Activated CD8-positive, alpha-beta memory T cell treated with anti-CD3 and anti-CD28 coated beads, Interleukin-2, amount 10 ng/mL, durations not matched to agents 7 days and 5 days (primary cell): ENCODE measurements around the gene ZC3H10. TPM values are rescaled to one million over a fixed set of nuclear protein-coding genes. Genes with fewer than 3 reads are reported as not detected.
A peak's percentile ranks its signal among the peaks of the same experiment; 100 is the strongest.
"Not testable (repeated sequence)": the region's sequence is repeated elsewhere in the genome, so short reads cannot be mapped to it uniquely, and the experiment has no call there.

Experiments used
- ATAC-seq: fragments of 150-1000 bp; cut with Tn5 transposase; one replicate; pipeline ENCODE4 v1.10.0; 2021; ENCODE audit warnings: moderate library complexity
- CTCF ChIA-PET: fragments of 350-600 bp; sonication (Branson Sonifier 250); formaldehyde crosslinking; loops from one replicate; lab custom pipeline; 2021; ENCODE audit warnings: antibody characterized with exemption; lab: Charles Lee
- DNase-seq: peaks from one replicate; pipeline ENCODE4 v3.0.0-alpha.2; 2020
- H3K27ac Mint-ChIP-seq: one replicate; pipeline ENCODE4 v1.8.0; 2021; ENCODE audit warnings: mild to moderate bottlenecking, mixed read lengths
- H3K27me3 Mint-ChIP-seq: one replicate; pipeline ENCODE4 v1.8.0; 2021; ENCODE audit warnings: mixed read lengths
- H3K36me3 Mint-ChIP-seq: one replicate; pipeline ENCODE4 v1.8.0; 2021; ENCODE audit warnings: mild to moderate bottlenecking, mixed read lengths
- H3K4me1 Mint-ChIP-seq: one replicate; pipeline ENCODE4 v1.8.0; 2021; ENCODE audit warnings: mixed read lengths
- H3K4me3 Mint-ChIP-seq: one replicate; pipeline ENCODE4 v1.8.0; 2021; ENCODE audit warnings: mild to moderate bottlenecking, moderate library complexity, mixed read lengths
- H3K9me3 Mint-ChIP-seq: one replicate; pipeline ENCODE4 v1.8.0; 2022; ENCODE audit warnings: low read depth, mixed read lengths
- total RNA-seq, 2 experiments: library from RNA; stranded (reverse); gene quantifications; one replicate each; pipeline ENCODE4 v1.2.3, GENCODE V29; 2021

ZC3H10 gene
- total RNA-seq, 2 experiments from 2014 or later, result 10.3 to 11.7 TPM

DNA sequence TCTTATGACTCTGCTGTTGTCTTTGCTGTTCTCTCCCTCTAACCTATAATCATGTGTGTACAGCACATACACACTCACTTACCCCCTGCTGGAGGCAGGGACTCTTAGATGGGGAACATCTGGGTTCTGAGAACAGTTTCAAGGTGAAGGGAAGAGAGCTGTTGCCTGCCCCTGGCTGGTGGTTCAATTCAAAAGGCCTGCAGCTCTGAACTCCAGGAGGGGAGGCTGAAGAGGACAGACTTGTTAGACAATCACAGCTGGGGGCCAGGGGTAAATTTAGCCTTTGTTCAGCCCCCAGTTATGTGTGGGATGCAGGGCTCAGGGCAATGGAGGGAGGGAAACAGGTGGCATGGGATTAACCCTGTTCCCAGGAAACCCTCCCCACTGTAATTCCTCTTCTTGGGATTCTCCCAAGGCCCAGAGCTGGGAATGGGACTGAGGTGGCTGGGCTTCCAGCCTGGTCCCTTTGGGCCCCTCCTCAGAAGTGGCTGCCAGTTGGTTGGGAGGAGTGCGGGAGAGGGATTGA lies 36.2 kb downstream of the ZC3H10 start:
- no peak for ATAC-seq
- Mint-ChIP-seq H3K27me3 (no peaks in the 10 kb centered on the region), H3K9me3 (no peaks in the 10 kb centered on the region), H3K36me3 (peaks cover 20% of the 10 kb centered on the region), H3K4me3 (no peak overlapping the region), H3K4me1 (peaks cover 47% of the 10 kb centered on the region), H3K27ac (peak overlapping the region; percentile 45)
- no peak for DNase-seq
- CTCF ChIA-PET, result interaction anchor here (0.8 to 3.3 kb wide), 6 partner anchors 9 to 35 kb away, joined by 3 to 19 read pairs (median 4); partner anchors contain the start of genes ESYT1 and SMARCC2

- H3K27ac Mint-ChIP-seq, result peak overlapping the region; percentile 9
- H3K4me3 Mint-ChIP-seq, result no peak overlapping the region
- no peak for ATAC-seq
Measured at GRCh38 chr12:56154818-56155217, 36.8 kb downstream of the ZC3H10 start.

GRCh38 chr12:56155256-56155845 lies 37.3 kb downstream of the ZC3H10 start:
- Mint-ChIP-seq H3K9me3 (no peaks in the 10 kb centered on the region), H3K4me1 (peaks cover 52% of the 10 kb centered on the region), H3K27me3 (no peaks in the 10 kb centered on the region), H3K36me3 (peaks cover 30% of the 10 kb centered on the region), H3K27ac (peak overlapping the region; percentile 14), H3K4me3 (no peak overlapping the region)
- CTCF ChIA-PET, result interaction anchor here (0.8 to 3.3 kb wide), 7 partner anchors 8 to 37 kb away, joined by 3 to 19 read pairs (median 5); partner anchors contain the start of genes ESYT1, SMARCC2 and ZC3H10
- ATAC-seq (no peak), DNase-seq (no peak)

More at GRCh38 chr12:56154818-56155217, 36.8 kb downstream of the ZC3H10 start:
- Mint-ChIP-seq H3K4me1 (peaks cover 50% of the 10 kb centered on the region), H3K36me3 (peaks cover 25% of the 10 kb centered on the region), H3K27me3 (no peaks in the 10 kb centered on the region), H3K9me3 (no peaks in the 10 kb centered on the region)
- no peak for DNase-seq
- CTCF ChIA-PET, result interaction anchor here (0.8 to 3.3 kb wide), 7 partner anchors 8 to 36 kb away, joined by 3 to 19 read pairs (median 5); partner anchors contain the start of genes ESYT1, SMARCC2 and ZC3H10

- CTCF ChIA-PET, result interaction anchor here (0.7 to 3.3 kb wide), 4 partner anchors 27 to 38 kb away, joined by 3 to 15 read pairs (median 6); partner anchors contain the start of genes ESYT1, SMARCC2 and ZC3H10
- Mint-ChIP-seq H3K4me1 (peaks cover 52% of the 10 kb centered on the region), H3K4me3 (peak overlapping the region; percentile 94), H3K36me3 (peaks cover 41% of the 10 kb centered on the region), H3K27ac (peak overlapping the region; percentile 96)
- H3K27me3 Mint-ChIP-seq, H3K9me3 Mint-ChIP-seq, ATAC-seq, DNase-seq: not testable (repeated sequence)
Measured at GRCh38 chr12:56156464-56157200, 38.6 kb downstream of the ZC3H10 start.

GRCh38 chr12:56157201-56158028 lies 39.3 kb downstream of the ZC3H10 start:
- peaks cover 55% of the 10 kb centered on the region for H3K4me1 Mint-ChIP-seq
- no peaks in the 10 kb centered on the region for H3K9me3 Mint-ChIP-seq
- H3K36me3 Mint-ChIP-seq, result peaks cover 48% of the 10 kb centered on the region
- H3K27me3 Mint-ChIP-seq, result no peaks in the 10 kb centered on the region
- CTCF ChIA-PET, result interaction anchor here (1.4 to 7.5 kb wide), 6 partner anchors 29 to 419 kb away, joined by 6 to 61 read pairs (median 18); partner anchors contain the start of genes ESYT1, RPL41, SMARCC2 and ZC3H10
- peak overlapping the region; percentile 96 for H3K27ac Mint-ChIP-seq
- DNase-seq (peak; percentile 78), ATAC-seq (peak; percentile 40)
- H3K4me3 Mint-ChIP-seq, result peak overlapping the region; percentile 94

DNA sequence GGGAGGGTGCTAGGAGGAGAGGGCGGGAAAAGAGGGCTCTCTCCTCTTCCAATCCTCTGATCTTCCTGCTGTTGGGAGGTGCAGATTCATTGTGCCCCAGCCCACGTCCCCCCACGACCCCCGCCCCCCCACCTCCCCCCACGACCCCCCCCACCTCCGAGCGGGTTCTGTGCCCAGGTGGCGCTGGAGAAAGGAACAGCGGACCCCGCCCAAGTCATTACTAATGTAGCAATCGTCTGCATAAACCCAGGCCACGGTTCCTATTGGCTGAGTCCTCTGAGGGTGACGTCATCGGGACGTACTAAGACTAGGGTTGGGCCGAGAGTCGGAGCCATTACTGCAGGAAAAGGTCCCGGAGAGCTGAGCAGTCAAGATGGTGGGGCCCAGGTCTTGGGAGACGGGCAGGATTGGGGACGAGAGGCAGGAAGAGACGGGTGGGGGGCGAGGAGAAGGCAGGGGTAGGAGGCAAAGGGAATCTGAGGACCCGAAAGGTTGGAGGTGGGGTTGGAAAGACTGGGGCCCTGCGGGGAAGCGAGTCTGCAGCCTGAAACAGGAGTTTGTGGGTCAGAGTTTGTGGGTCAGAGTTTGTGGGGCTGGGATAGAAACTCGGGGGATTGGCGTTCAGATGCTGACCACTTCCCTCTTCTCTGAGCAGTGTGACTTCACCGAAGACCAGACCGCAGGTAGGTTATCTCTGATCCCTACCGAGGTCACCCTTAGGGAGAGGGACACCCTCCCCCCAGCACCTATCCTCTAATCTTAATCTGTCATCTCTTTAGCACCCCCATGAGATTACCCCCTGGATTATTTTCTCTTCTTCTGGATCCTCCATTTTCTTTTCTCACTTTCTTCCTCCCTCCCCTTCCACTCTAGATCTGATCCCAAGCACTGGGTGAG lies 40.2 kb downstream of the ZC3H10 start, which contains the start of gene MYL6:
Gene MYL6 (plus strand): TSS at position 331 of the 897 bp plus-strand sequence. CDS start 43 bp downstream, at position 374.
- ATAC-seq, result peak; percentile 85
- H3K4me1 Mint-ChIP-seq, result peaks cover 51% of the 10 kb centered on the region
- CTCF ChIA-PET, result interaction anchor here (0.7 to 7.5 kb wide), 7 partner anchors 24 to 420 kb away, joined by 3 to 61 read pairs (median 10); partner anchors contain the start of genes ESYT1, RPL41, SMARCC2 and ZC3H10
- no peaks in the 10 kb centered on the region for H3K9me3 Mint-ChIP-seq
- peak; percentile 98 for DNase-seq
- H3K27me3 Mint-ChIP-seq, result no peaks in the 10 kb centered on the region
- H3K4me3 Mint-ChIP-seq, result peak within 1 kb of the TSS; percentile 94
- peak within 1 kb of the TSS; percentile 96 for H3K27ac Mint-ChIP-seq
- H3K36me3 Mint-ChIP-seq, result peaks cover 52% of the 10 kb centered on the region

GRCh38 chr12:56158926-56159461 lies 40.9 kb downstream of the ZC3H10 start:
- DNase-seq, result peak; percentile 59
- CTCF ChIA-PET, result interaction anchor here (0.8 to 7.5 kb wide), 8 partner anchors 11 to 420 kb away, joined by 3 to 61 read pairs (median 8); partner anchors contain the start of genes ESYT1, RPL41, SMARCC2 and ZC3H10
- peak overlapping the region; percentile 96 for H3K27ac Mint-ChIP-seq
- H3K4me1 Mint-ChIP-seq, result peaks cover 46% of the 10 kb centered on the region
- H3K9me3 Mint-ChIP-seq, result no peaks in the 10 kb centered on the region
- ATAC-seq, result peak; percentile 8
- peaks cover 59% of the 10 kb centered on the region for H3K36me3 Mint-ChIP-seq
- H3K4me3 Mint-ChIP-seq, result peak overlapping the region; percentile 94
- H3K27me3 Mint-ChIP-seq, result no peaks in the 10 kb centered on the region

DNA sequence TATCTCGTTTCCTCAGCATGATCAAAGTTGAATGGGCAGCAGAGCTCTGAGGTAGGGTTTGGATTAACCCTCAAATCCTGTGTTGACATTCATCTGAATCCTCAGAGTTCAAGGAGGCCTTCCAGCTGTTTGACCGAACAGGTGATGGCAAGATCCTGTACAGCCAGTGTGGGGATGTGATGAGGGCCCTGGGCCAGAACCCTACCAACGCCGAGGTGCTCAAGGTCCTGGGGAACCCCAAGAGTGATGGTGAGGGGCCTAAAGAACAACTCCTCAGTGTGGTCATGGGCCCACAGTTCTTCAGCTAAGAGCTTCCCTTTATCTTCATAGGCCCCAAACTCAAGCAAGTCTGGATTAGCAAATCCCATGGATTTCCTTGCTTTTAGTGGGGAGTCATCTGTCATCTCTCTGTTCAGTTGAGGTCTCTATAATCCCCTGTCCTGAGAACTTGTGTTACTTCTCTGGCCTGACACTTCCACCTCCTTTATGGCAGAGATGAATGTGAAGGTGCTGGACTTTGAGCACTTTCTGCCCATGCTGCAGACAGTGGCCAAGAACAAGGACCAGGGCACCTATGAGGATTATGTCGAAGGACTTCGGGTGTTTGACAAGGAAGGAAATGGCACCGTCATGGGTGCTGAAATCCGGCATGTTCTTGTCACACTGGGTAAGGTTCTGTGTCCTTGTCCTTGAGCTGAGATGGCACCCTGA lies 41.6 kb downstream of the ZC3H10 start:
- ATAC-seq, result no peak
- Mint-ChIP-seq H3K4me1 (peaks cover 43% of the 10 kb centered on the region), H3K27ac (peak overlapping the region; percentile 96), H3K9me3 (no peaks in the 10 kb centered on the region), H3K4me3 (peak overlapping the region; percentile 94), H3K27me3 (no peaks in the 10 kb centered on the region), H3K36me3 (peaks cover 62% of the 10 kb centered on the region)
- DNase-seq, result no peak
- CTCF ChIA-PET, result interaction anchor here (0.8 to 7.5 kb wide), 8 partner anchors 10 to 421 kb away, joined by 3 to 61 read pairs (median 8); partner anchors contain the start of genes ESYT1, RPL41, SMARCC2 and ZC3H10

DNA sequence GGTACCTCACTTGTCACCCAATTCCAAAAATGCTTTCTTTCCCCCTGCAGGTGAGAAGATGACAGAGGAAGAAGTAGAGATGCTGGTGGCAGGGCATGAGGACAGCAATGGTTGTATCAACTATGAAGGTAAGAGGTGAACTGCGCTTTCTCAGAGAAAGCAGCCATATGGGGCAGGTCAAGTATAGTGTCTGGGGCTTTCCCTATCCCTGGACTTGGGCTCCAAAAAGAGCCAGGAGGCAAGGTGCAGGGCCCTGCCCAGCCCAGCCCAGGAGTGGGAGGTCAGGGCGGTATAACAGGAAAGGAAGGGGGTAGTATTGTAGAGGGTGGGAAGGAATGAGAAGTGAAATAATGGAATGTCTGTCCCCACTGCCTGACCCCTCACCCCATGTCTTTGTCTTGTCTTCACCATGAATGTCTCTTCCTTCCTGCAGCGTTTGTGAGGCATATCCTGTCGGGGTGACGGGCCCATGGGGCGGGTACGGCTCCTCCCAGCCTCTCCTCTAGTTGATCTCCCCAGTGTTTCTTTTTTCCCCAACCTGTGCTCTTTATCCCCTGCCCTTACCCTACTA lies 42.2 kb downstream of the ZC3H10 start:
- Mint-ChIP-seq H3K4me1 (peaks cover 41% of the 10 kb centered on the region), H3K27ac (peak overlapping the region; percentile 96), H3K36me3 (peaks cover 66% of the 10 kb centered on the region), H3K27me3 (no peaks in the 10 kb centered on the region), H3K4me3 (peak overlapping the region; percentile 94), H3K9me3 (no peaks in the 10 kb centered on the region)
- ATAC-seq (peak; percentile 43), DNase-seq (peak; percentile 83)
- CTCF ChIA-PET, result interaction anchor here (0.8 to 7.5 kb wide), 5 partner anchors 9 to 42 kb away, joined by 3 to 61 read pairs (median 20); partner anchors contain the start of genes ESYT1, RPL41, SMARCC2 and ZC3H10

- H3K4me1 Mint-ChIP-seq, result peaks cover 36% of the 10 kb centered on the region
- no peaks in the 10 kb centered on the region for H3K9me3 Mint-ChIP-seq
- peaks cover 67% of the 10 kb centered on the region for H3K36me3 Mint-ChIP-seq
- H3K27ac Mint-ChIP-seq, result peak overlapping the region; percentile 96
- ATAC-seq, result no peak
- H3K27me3 Mint-ChIP-seq, result no peaks in the 10 kb centered on the region
- DNase-seq, result no peak
- peak overlapping the region; percentile 94 for H3K4me3 Mint-ChIP-seq
- CTCF ChIA-PET, result interaction anchor here (0.6 to 7.5 kb wide), 9 partner anchors 9 to 114 kb away, joined by 3 to 61 read pairs (median 7); partner anchors contain the start of genes ESYT1, MYL6B, RNF41 and RPL41
Measured at GRCh38 chr12:56160894-56161689, 43.0 kb downstream of the ZC3H10 start.
